Measurements from ENCODE around the gene CBFA2T3.
"Not testable (repeated sequence)": the region's sequence is repeated elsewhere in the genome, so short reads cannot be mapped to it uniquely, and the experiment has no call there.

Gene CBFA2T3

DNA sequence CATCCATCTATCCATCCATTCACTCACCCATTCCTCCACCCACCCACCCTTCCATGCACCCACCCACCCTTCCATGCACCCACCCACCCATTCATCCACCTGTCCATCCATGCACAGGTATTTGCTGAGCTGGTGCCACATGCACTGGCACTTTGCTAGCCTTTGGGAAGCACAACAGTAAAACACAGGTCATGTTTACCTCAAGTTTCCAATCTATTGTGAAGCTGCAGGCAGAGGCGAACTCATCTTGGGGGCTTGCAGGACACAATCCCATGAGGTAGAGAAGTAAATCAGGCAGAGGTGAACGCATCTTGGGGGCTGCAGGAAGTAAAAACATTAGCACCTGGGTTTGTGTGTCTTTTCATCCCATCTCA, 35.6 kb upstream of the CBFA2T3 start:
- no peak for DNase-seq (ENCODE audit: low read depth)
- H3K4me3 ChIP-seq (ENCODE audit: control insufficient read depth, low read depth, low read length): no peak overlapping the region
- TF ChIP-seq, protein P1, sequence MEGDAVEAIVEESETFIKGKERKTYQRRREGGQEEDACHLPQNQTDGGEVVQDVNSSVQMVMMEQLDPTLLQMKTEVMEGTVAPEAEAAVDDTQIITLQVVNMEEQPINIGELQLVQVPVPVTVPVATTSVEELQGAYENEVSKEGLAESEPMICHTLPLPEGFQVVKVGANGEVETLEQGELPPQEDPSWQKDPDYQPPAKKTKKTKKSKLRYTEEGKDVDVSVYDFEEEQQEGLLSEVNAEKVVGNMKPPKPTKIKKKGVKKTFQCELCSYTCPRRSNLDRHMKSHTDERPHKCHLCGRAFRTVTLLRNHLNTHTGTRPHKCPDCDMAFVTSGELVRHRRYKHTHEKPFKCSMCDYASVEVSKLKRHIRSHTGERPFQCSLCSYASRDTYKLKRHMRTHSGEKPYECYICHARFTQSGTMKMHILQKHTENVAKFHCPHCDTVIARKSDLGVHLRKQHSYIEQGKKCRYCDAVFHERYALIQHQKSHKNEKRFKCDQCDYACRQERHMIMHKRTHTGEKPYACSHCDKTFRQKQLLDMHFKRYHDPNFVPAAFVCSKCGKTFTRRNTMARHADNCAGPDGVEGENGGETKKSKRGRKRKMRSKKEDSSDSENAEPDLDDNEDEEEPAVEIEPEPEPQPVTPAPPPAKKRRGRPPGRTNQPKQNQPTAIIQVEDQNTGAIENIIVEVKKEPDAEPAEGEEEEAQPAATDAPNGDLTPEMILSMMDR (IDR thresholded peaks at IDR 0.05; ENCODE audit: control insufficient read depth, insufficient read depth, low read depth, low read length, missing control alignments): no peak

DNA sequence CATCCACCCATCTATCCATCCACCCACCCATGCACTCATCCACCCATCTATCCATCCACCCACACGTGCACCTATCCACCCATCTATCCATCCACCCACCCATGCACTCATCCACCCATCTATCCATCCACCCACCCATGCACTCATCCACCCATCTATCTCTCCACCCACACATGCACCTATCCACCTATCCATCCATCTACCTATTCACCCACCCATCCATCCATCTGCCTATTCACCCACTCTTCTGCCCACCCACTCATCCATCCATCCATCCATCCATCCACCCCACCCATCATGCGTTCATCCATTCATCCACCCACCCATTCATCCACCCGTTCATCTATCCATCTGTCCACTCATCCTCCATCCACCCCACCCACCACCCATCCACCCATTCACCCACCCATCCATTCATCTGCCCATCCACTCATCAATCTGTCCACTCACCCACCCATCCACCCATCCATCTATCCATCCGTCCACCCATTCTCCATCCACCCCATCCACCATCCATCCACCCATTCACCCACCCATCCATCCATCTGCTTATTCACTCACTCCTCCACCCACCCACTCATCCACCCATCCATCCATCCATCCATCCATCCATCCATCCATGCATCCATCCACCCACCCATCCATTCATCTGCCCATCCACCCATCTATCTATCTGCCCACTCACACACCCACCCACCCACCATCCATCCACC, 35.1 kb upstream of the CBFA2T3 start:
- TF ChIP-seq, protein P1 (IDR thresholded peaks at IDR 0.05; ENCODE audit: control insufficient read depth, insufficient read depth, low read depth, low read length, missing control alignments): no peak
- no peak overlapping the region for H3K4me3 ChIP-seq (ENCODE audit: control insufficient read depth, low read depth, low read length)
- DNase-seq (ENCODE audit: low read depth): no peak

DNA sequence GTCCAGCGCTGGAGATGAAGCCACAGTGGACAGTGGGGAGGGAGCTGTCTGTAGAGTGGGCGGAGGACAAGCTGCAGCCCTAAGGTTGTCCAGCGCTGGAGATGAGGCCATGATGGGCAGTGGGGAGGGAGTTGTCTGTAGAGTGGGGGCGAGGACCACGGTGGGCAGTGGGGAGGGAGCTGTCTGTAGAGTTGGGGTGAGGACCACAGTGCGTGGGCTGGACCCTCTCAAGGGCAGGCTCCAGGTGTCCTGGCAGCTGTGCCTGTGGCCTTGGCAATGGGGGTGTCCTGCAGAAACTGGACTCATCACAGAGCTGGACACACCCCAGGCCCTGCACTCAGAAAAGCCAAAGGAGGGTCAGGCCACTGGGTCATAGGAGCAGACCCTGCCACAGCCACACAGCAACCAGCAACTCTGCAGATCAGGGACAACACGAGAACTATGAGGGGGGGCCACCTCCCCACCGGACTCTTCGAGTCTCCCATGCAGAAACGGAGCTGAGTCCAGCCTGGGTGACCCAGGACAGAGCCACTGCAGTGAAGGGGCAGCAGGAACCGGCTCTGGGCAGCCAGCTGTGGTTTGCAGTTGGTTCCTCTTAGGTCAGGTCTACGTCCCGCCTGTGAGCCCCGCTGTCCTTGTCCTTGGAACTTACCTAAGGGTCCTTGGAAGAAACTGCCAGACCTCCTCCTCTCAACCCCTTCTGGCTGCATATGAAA, 33.4 kb upstream of the CBFA2T3 start:
- TF ChIP-seq, protein P1 (IDR thresholded peaks at IDR 0.05; ENCODE audit: control insufficient read depth, insufficient read depth, low read depth, low read length, missing control alignments): no peak
- DNase-seq (ENCODE audit: low read depth): no peak
- no peak overlapping the region for H3K4me3 ChIP-seq (ENCODE audit: control insufficient read depth, low read depth, low read length)

DNA sequence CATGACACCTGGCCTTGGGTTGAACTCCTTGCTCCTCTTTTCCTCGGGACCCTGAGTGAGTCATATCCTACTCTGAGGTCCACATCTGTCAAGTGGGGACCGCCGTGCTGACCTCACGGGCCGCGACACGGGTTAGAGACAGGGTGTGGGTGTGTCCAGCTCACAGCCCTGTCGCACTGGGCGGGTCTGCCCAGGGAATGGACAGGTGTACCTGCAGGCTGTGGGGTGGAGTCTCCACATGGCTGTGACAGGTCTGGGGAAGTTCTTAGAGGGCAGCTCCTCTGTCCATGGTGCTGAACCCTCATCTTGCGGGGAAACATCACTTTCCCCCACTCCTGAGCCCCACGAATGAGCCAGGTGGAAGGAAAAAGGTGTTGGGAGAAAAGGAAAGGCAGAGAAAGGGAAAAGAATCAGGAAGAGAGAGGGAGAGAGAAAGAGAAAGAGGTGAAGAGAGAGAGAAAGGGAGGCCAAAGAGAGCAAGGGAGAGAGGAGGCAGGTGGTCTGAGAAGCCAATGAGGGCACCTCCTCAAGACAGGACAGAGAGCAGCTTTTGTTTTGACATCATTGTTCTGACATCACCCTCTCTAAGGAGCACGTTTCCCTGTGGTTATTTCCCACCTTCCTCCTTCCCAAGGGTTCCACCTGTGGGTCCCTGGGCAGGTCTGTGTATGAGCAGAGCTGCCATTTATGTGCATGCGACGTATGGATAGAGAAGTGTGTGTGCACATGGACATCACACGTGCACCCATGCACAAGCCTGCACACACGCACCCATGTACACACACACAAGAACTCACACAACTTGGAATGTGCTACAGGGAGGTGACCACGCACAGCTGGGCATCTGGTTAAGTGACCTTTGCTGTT, 32.6 kb upstream of the CBFA2T3 start:
- TF ChIP-seq, protein P1 (IDR thresholded peaks at IDR 0.05; ENCODE audit: control insufficient read depth, insufficient read depth, low read depth, low read length, missing control alignments): no peak
- H3K4me3 ChIP-seq (ENCODE audit: control insufficient read depth, low read depth, low read length): no peak overlapping the region
- DNase-seq (ENCODE audit: low read depth): no peak

DNA sequence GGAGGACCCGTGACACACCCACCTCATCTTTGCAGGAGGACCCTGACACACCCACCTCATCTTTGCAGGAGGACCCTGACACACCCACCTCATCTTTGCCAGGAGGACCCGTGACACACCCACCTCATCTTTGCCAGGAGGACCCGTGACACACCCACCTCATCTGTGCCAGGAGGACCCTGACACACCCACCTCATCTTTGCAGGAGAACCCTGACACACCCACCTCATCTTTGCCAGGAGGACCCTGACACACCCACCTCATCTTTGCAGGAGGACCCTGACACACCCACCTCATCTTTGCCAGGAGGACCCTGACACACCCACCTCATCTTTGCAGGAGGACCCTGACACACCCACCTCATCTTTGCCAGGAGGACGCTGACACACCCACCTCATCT, 31.8 kb upstream of the CBFA2T3 start:
- not testable (repeated sequence) for H3K4me3 ChIP-seq (ENCODE audit: control insufficient read depth, low read depth, low read length); DNase-seq (ENCODE audit: low read depth)

DNA sequence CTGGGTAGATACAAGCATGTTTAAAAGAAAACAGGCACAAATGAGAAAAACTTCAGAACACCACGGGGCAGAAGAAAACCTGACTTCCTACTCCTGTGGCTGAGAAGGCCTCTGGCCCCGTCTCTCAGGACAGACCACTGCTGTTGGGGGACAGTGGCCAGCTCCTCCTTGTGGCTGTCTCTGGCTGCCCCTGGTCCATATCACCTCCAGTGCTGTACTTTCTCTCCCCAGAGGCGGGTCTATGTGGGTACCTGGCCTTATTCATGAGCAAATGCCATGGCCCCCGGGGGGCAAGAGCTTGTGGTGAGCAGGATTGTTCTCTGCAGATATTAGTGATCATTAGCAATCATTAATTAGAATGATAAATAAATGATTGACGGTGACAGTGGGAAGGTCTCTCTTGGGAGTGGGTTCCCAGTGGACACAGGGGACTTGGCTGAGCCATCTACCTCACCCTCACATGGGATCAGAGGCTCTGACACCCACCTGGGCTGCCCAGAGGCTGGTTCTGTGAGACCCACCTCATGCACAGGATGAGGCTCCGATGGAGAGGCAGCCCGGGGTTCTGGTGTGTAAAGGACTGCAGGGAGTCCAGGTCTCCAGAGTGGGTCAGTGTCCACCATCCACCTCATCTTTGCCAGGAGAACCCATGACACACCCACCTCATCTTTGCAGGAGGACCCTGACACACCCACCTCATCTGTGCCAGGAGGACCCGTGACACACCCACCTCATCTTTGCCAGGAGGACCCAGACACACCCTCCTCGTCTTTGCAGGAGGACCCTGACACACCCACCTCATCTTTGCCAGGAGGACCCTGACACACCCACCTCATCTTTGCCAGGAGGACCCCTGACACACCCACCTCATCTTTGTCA, 30.6 kb upstream of the CBFA2T3 start:
- DNase-seq (ENCODE audit: low read depth): no peak
- TF ChIP-seq, protein P1 (IDR thresholded peaks at IDR 0.05; ENCODE audit: control insufficient read depth, insufficient read depth, low read depth, low read length, missing control alignments): no peak
- H3K4me3 ChIP-seq (ENCODE audit: control insufficient read depth, low read depth, low read length): no peak overlapping the region
